ENCODE measurements around the gene GALNT12.
A peak's percentile ranks its signal among the peaks of the same experiment; 100 is the strongest.

Gene GALNT12

GRCh38 chr9:98795295-98795955, 12.0 kb upstream of the GALNT12 start:
- TF ChIP-seq CREB1 (IDR thresholded peaks at IDR 0.05; ENCODE audit: low read depth) = no peak
- TF ChIP-seq ZBTB7A (IDR thresholded peaks at IDR 0.05; ENCODE audit: low read depth) = 0 out of 2 replicates have a peak, but pooled peaks have one; percentile 15
- TF ChIP-seq NFIC (IDR thresholded peaks at IDR 0.05) = no peak
- no peak for TF ChIP-seq TCF12 (IDR thresholded peaks at IDR 0.05; ENCODE audit: low read depth)

- 0 out of 2 replicates have a peak, but pooled peaks have one; percentile 16 for TF ChIP-seq ZBTB7A (IDR thresholded peaks at IDR 0.05; ENCODE audit: low read depth)
- no peak for TF ChIP-seq EGR1 (IDR thresholded peaks at IDR 0.05)
Measured at GRCh38 chr9:98795970-98796363, 11.5 kb upstream of the GALNT12 start.

GRCh38 chr9:98796364-98797101, 10.9 kb upstream of the GALNT12 start, which contains the start of gene ANKS6:
Gene ANKS6, minus strand, starts transcription at chr9:98796555. Its CDS starts 64 bp downstream, at chr9:98796491.
- TF ChIP-seq EGR1 (IDR thresholded peaks at IDR 0.05) (0 out of 2 replicates have a peak, but pooled peaks have one; percentile 42), TAF1 (IDR thresholded peaks at IDR 0.05; ENCODE audit: low read depth) (no peak), MAX (IDR thresholded peaks at IDR 0.05) (peak; percentile 34; the same call in 1 of the 2 replicates)

- TF ChIP-seq CEBPB (IDR thresholded peaks at IDR 0.05) (no peak), EGR1 (IDR thresholded peaks at IDR 0.05) (no peak), YY1 (IDR thresholded peaks at IDR 0.05; ENCODE audit: low read depth) (no peak), TCF12 (IDR thresholded peaks at IDR 0.05; ENCODE audit: low read depth) (no peak), EP300 (IDR thresholded peaks at IDR 0.05; ENCODE audit: borderline replicate concordance) (no peak), ZBTB7A (IDR thresholded peaks at IDR 0.05; ENCODE audit: low read depth) (no peak), REST (IDR thresholded peaks at IDR 0.05; ENCODE audit: low read depth) (no peak), TEAD4 (IDR thresholded peaks at IDR 0.05) (no peak), USF1 (IDR thresholded peaks at IDR 0.05) (no peak)
Measured at GRCh38 chr9:98797491-98797890, 10.0 kb upstream of the GALNT12 start.

GRCh38 chr9:98798254-98798653, 9.2 kb upstream of the GALNT12 start:
- TF ChIP-seq EGR1 (IDR thresholded peaks at IDR 0.05) = no peak
- no peak for TF ChIP-seq NFIC (IDR thresholded peaks at IDR 0.05)
- TF ChIP-seq REST (IDR thresholded peaks at IDR 0.05; ENCODE audit: low read depth) = no peak

GRCh38 chr9:98801561-98801960, 5.9 kb upstream of the GALNT12 start:
- TF ChIP-seq YY1 (IDR thresholded peaks at IDR 0.05; ENCODE audit: low read depth) = no peak
- TF ChIP-seq CREB1 (IDR thresholded peaks at IDR 0.05; ENCODE audit: low read depth) = no peak
- TF ChIP-seq CEBPB (IDR thresholded peaks at IDR 0.05) = no peak
- no peak for TF ChIP-seq EGR1 (IDR thresholded peaks at IDR 0.05)
- TF ChIP-seq FOXM1 (IDR thresholded peaks at IDR 0.05; ENCODE audit: borderline replicate concordance, low read depth) = no peak
- TF ChIP-seq USF1 (IDR thresholded peaks at IDR 0.05) = no peak

- TF ChIP-seq FOXM1 (IDR thresholded peaks at IDR 0.05; ENCODE audit: borderline replicate concordance, low read depth) (no peak), TCF12 (IDR thresholded peaks at IDR 0.05; ENCODE audit: low read depth) (0 out of 2 replicates have a peak, but pooled peaks have one; percentile 34)
Measured at GRCh38 chr9:98801969-98802371, 5.5 kb upstream of the GALNT12 start.
